T-helper 2 cell treated with Interferon-gamma antibody and Interleukin-4, amounts not matched to agents 5 μg/mL and 100 μg/mL, for 36 hours (primary cell): ENCODE data around the gene MT3.

Experiments used
- DNase-seq: peaks from one replicate; pipeline ENCODE4 v3.0.0; 2021; ENCODE audit warnings: low spot score
- H3K27ac Mint-ChIP-seq: one replicate; pipeline ENCODE4 v1.8.0; 2021; ENCODE audit warnings: mild to moderate bottlenecking, mixed read lengths
- H3K27me3 Mint-ChIP-seq: one replicate; pipeline ENCODE4 v1.8.0; 2021; ENCODE audit warnings: low read depth, mixed read lengths
- H3K36me3 Mint-ChIP-seq: one replicate; pipeline ENCODE4 v1.8.0; 2021; ENCODE audit warnings: low read depth, mixed read lengths
- H3K4me1 Mint-ChIP-seq: one replicate; pipeline ENCODE4 v1.8.0; 2021; ENCODE audit warnings: low read depth, mixed read lengths
- H3K4me3 Mint-ChIP-seq: one replicate; pipeline ENCODE4 v1.8.0; 2022; ENCODE audit warnings: mild to moderate bottlenecking, moderate library complexity, mixed read lengths
- H3K9me3 Mint-ChIP-seq: one replicate; pipeline ENCODE4 v1.8.0; 2021; ENCODE audit warnings: mixed read lengths

Gene MT3

GRCh38 chr16:56634715-56635440, 45.5 kb downstream of the MT3 start:
- no peak for DNase-seq
- Mint-ChIP-seq H3K4me1 (peaks cover 31% of the 10 kb centered on the region), H3K27ac (peak overlapping the region; percentile 5), H3K27me3 (peaks cover 89% of the 10 kb centered on the region), H3K36me3 (peaks cover 4% of the 10 kb centered on the region), H3K9me3 (no peaks in the 10 kb centered on the region), H3K4me3 (peak overlapping the region; percentile 73)

GRCh38 chr16:56635441-56635967, 46.2 kb downstream of the MT3 start:
- peaks cover 27% of the 10 kb centered on the region for H3K4me1 Mint-ChIP-seq
- H3K27ac Mint-ChIP-seq = no peak overlapping the region
- H3K4me3 Mint-ChIP-seq = peak overlapping the region; percentile 45
- peaks cover 89% of the 10 kb centered on the region for H3K27me3 Mint-ChIP-seq
- no peaks in the 10 kb centered on the region for H3K9me3 Mint-ChIP-seq
- peaks cover 4% of the 10 kb centered on the region for H3K36me3 Mint-ChIP-seq
- DNase-seq = no peak

- Mint-ChIP-seq H3K27ac (no peak overlapping the region), H3K9me3 (no peaks in the 10 kb centered on the region), H3K36me3 (peaks cover 4% of the 10 kb centered on the region), H3K27me3 (peaks cover 81% of the 10 kb centered on the region), H3K4me3 (no peak overlapping the region), H3K4me1 (peaks cover 25% of the 10 kb centered on the region)
- no peak for DNase-seq
Measured at GRCh38 chr16:56636616-56637413, 47.5 kb downstream of the MT3 start.

GRCh38 chr16:56637814-56638750, 48.8 kb downstream of the MT3 start, which contains the start of gene MT1A:
Gene MT1A (plus strand): TSS chr16:56638666. CDS start chr16:56638739, 73 bp downstream.
- H3K27me3 Mint-ChIP-seq = peaks cover 79% of the 10 kb centered on the region
- peak; percentile 45 for DNase-seq
- no peak within 1 kb of the TSS for H3K27ac Mint-ChIP-seq
- peak within 1 kb of the TSS; percentile 76 for H3K4me3 Mint-ChIP-seq
- H3K4me1 Mint-ChIP-seq = peaks cover 28% of the 10 kb centered on the region
- H3K36me3 Mint-ChIP-seq = peaks cover 4% of the 10 kb centered on the region
- H3K9me3 Mint-ChIP-seq = no peaks in the 10 kb centered on the region

GRCh38 chr16:56639045-56639444, 49.7 kb downstream of the MT3 start:
- H3K27ac Mint-ChIP-seq = no peak overlapping the region
- H3K9me3 Mint-ChIP-seq = no peaks in the 10 kb centered on the region
- H3K4me1 Mint-ChIP-seq = peaks cover 35% of the 10 kb centered on the region
- H3K4me3 Mint-ChIP-seq = no peak overlapping the region
- peaks cover 4% of the 10 kb centered on the region for H3K36me3 Mint-ChIP-seq
- DNase-seq = no peak
- H3K27me3 Mint-ChIP-seq = peaks cover 70% of the 10 kb centered on the region

- no peak overlapping the region for H3K27ac Mint-ChIP-seq
- peaks cover 59% of the 10 kb centered on the region for H3K27me3 Mint-ChIP-seq
- H3K4me3 Mint-ChIP-seq = no peak overlapping the region
- peaks cover 34% of the 10 kb centered on the region for H3K4me1 Mint-ChIP-seq
- H3K36me3 Mint-ChIP-seq = peaks cover under 1% of the 10 kb centered on the region
- no peaks in the 10 kb centered on the region for H3K9me3 Mint-ChIP-seq
- DNase-seq = no peak
Measured at GRCh38 chr16:56640076-56640475, 50.7 kb downstream of the MT3 start.
